Measurements from ENCODE around the gene RPL18.

The RPL18 gene

GRCh38 chr19:48629297-48629598, 10.3 kb upstream of the RPL18 start:
- DNase-seq: no peak

GRCh38 chr19:48628486-48629296, 9.7 kb upstream of the RPL18 start:
- DNase-seq: no peak

- DNase-seq: no peak
Observed at GRCh38 chr19:48627865-48628314, 8.9 kb upstream of the RPL18 start.

- no peak for DNase-seq
Observed at GRCh38 chr19:48627201-48627864, 8.4 kb upstream of the RPL18 start.

DNA sequence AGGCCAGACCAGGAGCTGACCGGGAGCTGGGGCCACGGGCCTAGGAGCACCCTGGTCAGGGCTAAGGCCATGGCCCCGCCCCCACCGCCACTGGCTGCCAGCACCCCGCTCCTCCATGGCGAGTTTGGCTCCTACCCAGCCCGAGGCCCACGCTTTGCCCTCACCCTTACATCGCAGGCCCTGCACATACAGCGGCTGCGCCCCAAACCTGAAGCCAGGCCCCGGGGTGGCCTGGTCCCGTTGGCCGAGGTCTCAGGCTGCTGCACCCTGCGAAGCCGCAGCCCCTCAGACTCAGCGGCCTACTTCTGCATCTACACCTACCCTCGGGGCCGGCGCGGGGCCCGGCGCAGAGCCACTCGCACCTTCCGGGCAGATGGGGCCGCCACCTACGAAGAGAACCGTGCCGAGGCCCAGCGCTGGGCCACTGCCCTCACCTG, 6.9 kb upstream of the RPL18 start:
- no peak for DNase-seq

DNA sequence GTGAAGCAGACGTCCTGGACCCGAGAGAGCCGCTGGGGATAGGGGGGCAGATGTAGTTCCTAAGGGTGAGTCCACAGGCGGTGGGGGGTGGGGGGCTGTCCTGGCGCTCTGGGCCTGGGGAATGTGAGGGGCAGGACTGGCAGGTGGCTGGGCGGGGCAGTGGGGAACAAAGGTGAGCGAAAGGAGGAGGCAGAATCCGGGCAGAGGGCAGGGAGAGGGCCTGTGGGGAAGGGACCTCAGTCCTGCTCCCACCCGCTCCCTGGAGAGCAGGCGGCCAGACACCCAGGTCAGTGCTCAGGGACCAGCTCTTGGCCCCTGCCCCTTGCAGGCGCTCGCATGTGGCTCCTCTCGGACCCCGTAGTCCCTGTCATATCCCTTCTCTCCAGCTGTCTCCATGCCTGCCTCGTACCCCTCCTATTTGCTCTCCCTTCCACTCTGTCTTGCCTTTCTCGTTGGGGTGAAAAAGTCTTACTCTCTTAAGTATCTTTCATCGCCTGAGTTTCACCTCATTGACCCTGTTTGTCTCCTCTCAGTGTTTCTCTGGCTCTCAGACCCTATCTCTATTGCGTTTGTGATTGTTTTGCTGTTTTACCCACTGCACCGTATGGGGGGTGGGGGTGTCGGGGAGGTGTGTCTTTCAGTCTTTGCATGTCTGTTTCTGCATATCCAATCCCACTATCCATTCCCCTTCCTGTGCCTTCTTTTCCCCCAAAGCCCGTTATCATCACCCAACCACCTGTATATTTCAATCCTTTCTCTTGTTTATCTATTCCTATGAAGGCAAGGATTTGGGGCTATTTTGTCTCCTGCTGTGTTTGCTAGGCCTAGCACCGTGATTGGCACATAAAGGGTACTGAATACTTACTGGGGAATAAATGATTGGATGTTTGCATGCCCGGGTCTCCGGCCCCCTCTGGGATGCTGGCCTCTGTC, 6.1 kb upstream of the RPL18 start:
- peak in 1 of 2 experiments; percentile 48 for DNase-seq

GRCh38 chr19:48624067-48624594, 5.2 kb upstream of the RPL18 start:
- peak; percentile 94 to 99 for DNase-seq

DNA sequence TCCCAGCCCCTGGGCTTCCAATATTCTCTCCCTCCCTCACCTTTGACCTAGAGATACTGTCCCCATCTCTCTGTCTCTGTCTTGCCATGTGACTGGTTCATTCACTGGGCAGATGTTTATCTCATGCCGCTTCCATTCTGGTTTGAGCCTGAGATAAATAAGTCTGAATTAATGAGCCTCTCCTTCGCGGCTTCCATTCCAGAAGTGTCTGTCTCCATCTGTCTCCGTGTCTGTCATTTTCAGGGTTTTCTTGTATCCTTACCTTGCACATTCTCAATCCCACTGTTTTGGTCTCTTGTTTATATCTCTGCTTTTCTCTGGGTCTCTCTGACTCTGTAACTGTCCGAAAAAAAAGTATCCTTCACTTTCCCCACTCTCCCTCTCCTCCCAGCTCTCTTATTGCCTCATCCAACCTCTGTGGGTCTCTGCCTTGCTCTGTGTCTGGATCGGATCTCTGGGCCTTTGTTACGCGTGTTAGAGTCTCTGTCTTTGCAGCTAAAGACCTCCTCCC, 4.6 kb upstream of the RPL18 start:
- no peak for DNase-seq

DNA sequence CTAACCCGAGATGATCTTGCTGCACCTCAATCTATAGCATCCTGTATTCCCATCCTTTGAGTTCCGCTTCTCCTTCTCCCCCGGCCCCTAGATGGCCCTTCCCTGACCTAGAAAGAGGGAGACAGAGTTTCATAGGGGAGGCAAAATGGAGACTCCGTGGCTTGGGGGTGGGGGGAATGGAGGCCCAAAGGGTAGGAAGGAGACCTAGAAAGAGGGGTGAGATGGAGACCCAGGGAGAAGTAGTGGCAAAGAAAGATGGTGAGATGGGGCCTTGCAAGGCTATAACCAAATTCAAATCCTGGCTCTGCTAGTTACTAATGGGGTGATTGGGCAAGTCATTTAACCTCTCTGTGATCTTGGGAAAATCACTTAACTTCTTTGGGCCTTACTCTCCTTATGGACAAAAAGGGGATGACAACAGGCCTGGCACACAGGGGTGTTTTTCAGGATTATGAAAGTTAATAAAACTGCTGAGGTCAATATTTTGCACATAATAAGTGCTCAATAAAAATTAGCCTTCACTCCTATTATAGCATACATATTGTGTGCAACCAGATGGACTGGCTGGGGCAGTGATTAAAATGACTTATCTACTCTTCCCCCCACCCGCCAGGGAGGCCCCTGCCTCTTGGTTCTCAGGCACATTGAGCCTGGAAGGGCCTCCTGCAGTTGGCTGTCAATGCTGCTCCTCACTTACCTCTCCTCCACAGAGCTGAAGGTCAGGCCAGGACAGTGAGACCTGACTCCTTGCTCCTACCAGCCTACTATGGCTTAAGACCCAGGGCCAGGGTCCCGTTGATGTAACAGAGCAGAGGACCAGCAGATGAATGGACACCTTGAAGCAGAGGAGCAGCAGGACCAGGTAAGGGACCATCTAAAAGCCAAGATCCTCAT, 961 bp upstream of the RPL18 start:
- DNase-seq: no peak

DNA sequence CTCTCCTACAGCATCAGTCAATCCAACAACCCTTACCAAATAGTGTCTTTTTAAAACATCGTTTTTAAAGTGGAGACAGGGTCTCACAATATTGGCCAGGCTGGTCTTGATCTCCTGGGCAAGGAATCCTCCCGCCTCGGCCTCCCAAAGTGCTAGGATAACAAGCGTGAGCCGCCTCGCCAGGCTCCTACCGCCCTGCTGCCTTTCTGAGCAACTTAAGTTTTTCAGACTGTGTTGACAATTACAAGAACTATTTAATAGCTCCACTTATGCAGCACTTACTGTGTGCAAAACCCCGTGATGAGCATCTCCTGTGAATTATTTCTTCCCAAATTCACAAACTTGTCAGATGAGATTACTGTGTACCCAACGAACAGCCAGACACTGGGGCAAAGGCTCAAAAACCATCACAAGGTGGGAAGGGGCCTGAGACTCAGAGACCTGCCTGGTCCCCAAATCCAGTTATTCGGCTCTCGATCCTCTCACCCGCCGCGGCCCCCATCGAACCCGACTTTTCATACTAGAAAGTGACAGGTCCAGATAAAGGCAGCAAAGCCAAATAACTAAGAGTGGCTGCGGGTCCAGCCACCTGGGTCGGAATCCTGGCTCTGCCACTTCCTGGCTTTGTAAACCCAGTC, 581 bp downstream of the RPL18 start:
- no peak for DNase-seq

GRCh38 chr19:48617146-48617937, 1.6 kb downstream of the RPL18 start:
- no peak for DNase-seq

GRCh38 chr19:48616491-48617056, 2.4 kb downstream of the RPL18 start:
- no peak for DNase-seq

- DNase-seq: no peak
Observed at GRCh38 chr19:48616041-48616436, 2.9 kb downstream of the RPL18 start.

GRCh38 chr19:48615231-48616040, 3.5 kb downstream of the RPL18 start:
- no peak for DNase-seq

GRCh38 chr19:48614436-48615230, 4.3 kb downstream of the RPL18 start, which contains the start of gene FAM83E:
Gene FAM83E, minus strand, starts transcription at chr19:48615076. Its CDS starts 1,704 bp downstream, at chr19:48613372.
- peak; percentile 34 to 50 for DNase-seq

DNA sequence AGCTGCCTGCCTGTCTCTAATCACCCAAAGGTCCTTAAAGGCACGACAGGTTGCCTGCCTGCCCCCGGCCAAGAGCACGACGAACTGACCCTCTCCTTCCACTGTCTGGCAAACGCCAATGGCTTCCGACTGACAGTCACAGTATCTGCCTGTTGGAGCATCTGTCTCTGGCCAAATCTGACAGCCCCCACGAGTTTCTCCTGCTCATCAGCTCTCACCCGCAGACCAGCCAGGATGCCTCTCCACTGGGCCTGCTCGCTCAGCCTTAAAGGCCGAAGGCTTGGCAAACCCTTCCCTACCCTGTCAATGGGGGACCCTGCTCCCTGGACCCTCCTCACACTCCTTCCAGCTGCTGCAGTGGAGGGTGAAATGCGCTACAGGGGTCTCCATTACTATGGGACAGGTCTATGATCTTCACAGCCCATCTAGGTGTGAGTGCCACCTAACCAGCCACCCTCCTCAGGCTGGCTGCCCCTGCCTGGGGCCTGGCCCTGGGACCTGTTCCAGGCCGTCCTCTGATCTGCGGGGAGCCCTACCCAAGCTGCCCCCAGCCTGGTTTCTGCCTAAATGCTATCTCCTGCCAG, 5.0 kb downstream of the RPL18 start:
- DNase-seq: no peak

DNA sequence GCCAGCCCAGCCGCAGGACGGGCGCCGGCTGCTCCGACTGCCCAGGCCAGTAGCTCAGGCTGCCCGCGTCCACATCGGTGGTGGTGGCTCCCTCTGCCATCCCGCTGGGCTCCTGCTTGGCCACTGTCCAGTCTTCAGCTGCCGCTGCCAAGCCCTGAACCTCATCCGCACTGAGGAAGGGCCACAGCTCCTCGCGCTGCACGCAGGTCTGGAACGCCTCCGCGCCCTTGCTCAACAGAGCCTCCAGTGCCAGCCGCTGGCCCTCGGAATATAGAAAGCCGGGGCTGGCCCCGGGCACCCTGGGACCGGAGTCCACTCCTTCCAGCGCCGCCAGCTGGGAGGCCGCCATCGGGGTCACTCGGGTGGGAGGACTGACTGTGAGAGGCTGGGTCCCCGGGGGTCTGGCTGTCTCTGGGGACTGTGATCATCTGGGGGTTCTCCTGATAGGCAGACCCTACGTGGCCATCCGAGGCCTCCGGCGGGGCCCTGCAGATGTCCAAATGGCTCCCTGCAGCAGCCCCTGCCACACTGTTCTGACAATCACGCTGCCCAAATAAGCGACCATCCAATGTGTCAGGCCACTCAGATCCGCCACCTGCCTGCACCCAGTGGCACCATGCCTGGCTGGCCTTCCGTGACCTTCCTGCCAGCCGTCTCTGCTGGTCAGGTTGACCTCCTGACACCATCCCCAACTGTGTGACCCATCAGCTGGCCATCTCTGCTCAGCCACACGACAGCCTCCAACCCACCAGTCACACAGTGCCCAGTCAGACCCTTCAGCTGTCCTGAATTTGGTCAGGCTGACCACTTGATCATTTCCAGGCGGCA, 5.7 kb downstream of the RPL18 start:
- no peak for DNase-seq
